GM21381 (cell line): ENCODE data around the gene TUBB1.
"Not testable (repeated sequence)": the region's sequence is repeated elsewhere in the genome, so short reads cannot be mapped to it uniquely, and the experiment has no call there.

ENCODE experiments used
- ATAC-seq: cut with Tn5 transposase; IDR thresholded peaks from one replicate; pipeline ENCODE4 v1.9.1; 2021; ENCODE audit warnings: mild to moderate bottlenecking, moderate library complexity; ENCODE audit not compliant: unreplicated experiment

TUBB1 gene

GRCh38 chr20:59040667-59041066 is 21.4 kb downstream of the TUBB1 start:
- no peak for ATAC-seq

- ATAC-seq: not testable (repeated sequence)
Measured at GRCh38 chr20:59041487-59041886, 22.3 kb downstream of the TUBB1 start.

- peak; percentile 33 for ATAC-seq
Measured at GRCh38 chr20:59042151-59042795, 23.0 kb downstream of the TUBB1 start, which contains the start of gene PRELID3B. Gene PRELID3B, minus strand, starts transcription at chr20:59042786. Its CDS starts 56 bp downstream, at chr20:59042730.

GRCh38 chr20:59042796-59043631 is 23.8 kb downstream of the TUBB1 start:
- peak; percentile 91 for ATAC-seq

- no peak for ATAC-seq
Measured at GRCh38 chr20:59043698-59044097, 24.5 kb downstream of the TUBB1 start.

GRCh38 chr20:59044295-59044694 is 25.1 kb downstream of the TUBB1 start:
- no peak for ATAC-seq

DNA sequence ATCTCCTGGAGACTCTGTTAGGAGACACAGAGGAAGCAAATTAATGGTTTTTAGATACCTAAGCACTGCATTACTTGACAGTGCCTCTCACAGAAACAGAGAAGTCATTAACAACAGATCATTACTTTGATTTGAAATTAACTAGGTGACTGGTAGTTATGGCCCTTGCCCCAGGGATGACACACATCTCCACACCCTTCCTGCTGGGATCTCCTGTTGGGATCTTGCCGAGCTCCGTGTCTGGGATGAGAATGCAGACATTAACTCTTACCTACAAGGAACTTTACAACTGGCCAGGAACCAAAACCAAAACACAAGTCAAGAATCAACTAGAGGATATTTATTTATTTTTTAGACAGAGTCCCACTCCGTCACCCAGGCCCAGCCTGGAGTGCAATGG is 25.6 kb downstream of the TUBB1 start:
- no peak for ATAC-seq

DNA sequence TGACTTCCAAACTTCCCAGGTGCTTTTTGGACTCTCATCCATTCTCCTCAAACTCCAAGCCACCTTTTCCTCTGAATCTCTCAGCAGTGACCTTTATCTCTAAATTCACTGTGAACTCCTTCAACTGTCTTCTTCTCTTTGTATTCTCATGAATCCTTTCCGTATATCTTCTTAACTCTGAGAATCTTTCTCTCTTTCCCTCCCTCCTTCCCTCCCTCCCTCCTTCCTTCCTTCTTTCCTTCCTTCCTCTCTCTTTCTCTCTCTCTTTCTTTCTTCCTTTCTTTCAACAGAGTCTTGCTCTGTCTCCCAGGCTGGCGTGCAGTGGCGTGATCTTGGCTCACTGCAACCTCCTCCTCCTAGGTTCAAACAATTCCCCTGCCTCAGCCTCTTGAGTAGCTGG is 27.6 kb downstream of the TUBB1 start:
- ATAC-seq: no peak

DNA sequence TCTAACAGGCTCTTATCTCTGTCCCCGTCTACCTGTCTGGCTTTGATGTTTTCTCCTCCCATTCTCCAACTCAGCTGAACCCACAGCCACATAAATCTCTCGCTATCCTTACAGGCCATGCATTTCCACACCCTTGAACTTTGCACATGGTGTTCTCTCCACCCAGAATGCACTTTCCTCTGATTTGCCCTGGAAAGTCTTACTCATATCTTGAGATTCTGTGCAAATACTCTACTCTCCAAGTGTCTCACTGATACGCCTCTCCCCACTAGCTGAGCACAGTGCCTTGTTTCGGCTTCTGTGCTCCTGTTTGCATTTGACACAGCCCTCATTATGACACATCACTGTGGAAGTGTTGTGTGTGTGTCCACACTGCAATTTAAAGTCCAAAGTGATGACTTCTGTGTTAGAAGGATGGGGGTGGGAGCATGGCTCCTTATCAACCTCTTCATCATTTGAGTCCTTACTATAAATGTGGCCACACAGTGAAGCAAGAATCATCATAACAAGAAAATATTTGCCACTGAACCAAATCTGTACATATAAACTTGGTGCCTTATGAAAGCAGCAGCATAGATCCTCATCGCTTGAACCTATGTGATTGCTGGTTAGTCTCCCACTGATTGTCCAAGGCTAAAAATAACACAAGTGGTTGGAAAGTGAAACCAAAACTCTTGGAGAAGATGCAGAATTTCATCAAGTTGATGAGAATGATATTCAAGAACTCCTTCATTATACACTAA is 28.9 kb downstream of the TUBB1 start:
- no peak for ATAC-seq

DNA sequence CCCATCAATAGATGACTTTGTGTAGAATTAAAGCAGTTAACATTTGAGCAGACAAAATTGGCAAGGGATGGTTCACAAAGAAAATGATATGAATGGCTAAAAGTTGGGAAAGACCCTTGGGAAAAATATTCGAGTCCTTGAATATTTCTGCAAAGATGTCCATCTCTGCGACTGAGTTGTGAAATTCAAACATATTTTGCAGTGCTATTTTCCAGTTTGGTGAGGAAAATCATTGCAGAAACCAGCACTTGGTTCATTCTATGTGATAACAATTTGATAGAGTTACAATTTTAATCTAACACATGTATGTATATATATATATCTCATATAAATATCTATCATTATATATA is 29.4 kb downstream of the TUBB1 start:
- ATAC-seq: no peak

DNA sequence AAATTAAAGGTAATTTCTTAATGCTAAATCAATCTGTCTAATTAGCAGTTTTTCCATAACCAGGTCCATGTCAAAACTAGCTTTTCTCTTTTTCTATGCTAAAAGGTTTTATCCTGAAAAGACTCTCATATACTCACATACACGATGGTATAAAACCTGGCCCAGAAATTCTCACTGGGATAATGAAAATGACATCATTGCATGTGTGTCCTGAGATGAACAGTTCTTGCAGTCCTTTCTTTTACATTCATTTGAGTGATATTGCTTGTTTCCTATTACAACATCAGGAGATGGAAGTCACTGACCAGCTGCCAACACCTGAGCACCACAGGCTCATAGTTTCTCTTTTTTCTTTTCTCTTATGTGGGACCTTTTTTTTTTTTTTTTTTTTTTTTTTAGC is 31.2 kb downstream of the TUBB1 start:
- no peak for ATAC-seq

DNA sequence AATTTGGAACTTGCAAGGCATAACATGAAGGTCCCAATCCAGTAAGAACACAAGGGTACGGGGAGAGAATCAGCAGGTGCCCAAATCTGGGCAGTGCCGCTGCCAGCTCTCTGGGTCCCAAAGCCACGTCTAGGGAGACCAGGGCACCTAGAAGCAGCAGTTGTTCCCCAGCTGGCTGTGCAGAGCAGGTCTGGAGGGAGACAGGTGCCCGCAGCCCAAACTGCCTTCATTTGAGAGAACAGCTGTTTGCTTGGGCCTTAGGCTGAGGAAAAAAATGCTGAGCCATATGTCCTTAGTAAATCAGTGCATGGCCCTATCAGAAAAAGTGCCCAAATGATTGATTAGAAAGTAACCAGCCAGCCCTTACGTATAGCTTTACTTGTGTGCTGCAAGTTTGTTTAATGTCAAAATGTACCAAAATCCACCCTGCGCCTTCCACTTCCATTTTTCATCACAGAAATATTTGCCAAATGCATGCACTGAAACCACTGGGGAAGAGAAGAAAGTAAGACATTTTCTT is 32.5 kb downstream of the TUBB1 start:
- ATAC-seq: no peak

- ATAC-seq: no peak
Measured at GRCh38 chr20:59055302-59055701, 36.1 kb downstream of the TUBB1 start.

GRCh38 chr20:59062081-59062480 is 42.9 kb downstream of the TUBB1 start:
- no peak for ATAC-seq

DNA sequence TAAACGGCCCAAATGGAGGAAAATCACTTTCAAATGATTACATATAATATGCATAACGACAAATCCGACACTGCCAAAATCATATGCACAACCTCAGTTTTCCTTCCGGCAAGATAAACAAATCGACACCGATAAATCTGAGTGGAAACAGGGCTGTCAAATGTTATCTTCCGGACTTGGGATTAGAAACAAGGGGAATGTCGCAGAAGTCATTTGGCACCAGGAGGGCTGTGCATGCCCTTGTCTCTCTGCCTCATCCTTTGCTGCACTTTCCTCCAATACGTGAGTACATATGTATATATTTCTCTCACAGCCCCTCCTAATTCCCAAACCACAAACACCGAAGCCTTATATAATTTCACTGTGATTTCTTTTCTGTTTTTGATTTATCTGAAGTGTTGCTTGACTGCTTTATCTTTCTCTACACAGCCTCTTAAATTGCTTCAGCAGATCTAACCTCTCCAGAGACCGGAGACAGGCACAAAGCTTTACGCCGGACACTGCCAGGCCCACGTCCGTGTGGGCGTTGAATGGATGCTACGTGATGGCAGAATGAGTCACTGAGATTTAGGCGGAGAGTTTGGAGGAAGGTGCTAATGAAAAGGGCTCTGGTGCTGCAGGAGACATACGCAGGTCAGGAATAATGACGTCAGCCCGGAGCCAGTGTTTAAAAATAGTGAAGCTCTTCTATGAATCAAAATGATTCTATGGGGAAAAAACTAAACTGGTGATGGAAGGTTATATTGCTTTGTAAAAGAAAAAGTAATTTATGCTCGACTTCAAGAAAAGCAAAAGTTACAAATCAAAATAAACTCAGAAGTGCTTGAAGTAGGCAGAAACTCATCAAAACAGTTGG is 44.4 kb downstream of the TUBB1 start:
- no peak for ATAC-seq

DNA sequence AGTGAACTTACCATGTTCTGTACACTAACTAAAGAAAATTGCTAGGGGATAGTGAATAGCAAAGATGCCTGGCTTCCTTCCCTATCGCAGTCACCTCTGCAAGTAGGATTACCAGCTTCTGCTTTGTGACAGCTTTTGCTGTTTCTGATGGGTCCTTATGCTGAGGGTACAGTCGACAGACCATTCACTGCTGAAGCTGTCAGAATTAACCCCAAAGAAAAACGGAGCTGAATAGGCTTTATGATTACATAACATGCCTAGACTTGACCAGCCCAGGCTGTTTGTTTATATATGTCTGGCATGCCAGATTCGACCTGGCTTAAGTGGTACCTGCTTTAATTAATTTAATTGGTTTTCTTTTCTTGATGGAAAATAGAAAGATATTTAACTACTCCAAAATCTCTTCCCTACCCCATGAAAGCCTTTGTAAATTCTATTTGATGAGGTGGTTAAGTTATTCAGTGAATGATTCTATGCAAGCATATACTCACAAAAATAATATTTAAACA is 45.0 kb downstream of the TUBB1 start:
- no peak for ATAC-seq

- no peak for ATAC-seq
Measured at GRCh38 chr20:59068534-59068933, 49.3 kb downstream of the TUBB1 start.

DNA sequence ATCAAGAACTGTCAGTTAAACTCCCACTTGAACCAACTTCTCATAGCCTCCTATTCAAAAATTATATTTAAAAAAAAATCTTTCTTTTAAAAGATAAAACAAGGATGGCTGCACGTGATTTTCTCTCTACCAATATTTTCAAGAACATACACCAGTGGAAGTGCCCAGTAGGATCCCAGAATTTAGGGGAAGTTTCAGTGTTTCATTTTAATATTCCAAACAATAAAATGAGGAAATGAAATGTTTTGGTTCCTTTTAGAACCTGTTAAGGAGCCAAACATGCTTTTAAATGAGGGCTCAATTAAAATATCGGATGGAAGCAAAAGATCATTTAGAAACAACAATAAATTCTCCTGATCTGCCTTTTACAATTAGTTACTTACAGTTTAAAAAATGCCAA is 49.8 kb downstream of the TUBB1 start:
- ATAC-seq: no peak

GRCh38 chr20:59071216-59071615 is 52.0 kb downstream of the TUBB1 start:
- no peak for ATAC-seq

GRCh38 chr20:59073582-59073981 is 54.4 kb downstream of the TUBB1 start:
- ATAC-seq: no peak
